ENCODE data around the gene NEUROD1.

Gene NEUROD1

DNA sequence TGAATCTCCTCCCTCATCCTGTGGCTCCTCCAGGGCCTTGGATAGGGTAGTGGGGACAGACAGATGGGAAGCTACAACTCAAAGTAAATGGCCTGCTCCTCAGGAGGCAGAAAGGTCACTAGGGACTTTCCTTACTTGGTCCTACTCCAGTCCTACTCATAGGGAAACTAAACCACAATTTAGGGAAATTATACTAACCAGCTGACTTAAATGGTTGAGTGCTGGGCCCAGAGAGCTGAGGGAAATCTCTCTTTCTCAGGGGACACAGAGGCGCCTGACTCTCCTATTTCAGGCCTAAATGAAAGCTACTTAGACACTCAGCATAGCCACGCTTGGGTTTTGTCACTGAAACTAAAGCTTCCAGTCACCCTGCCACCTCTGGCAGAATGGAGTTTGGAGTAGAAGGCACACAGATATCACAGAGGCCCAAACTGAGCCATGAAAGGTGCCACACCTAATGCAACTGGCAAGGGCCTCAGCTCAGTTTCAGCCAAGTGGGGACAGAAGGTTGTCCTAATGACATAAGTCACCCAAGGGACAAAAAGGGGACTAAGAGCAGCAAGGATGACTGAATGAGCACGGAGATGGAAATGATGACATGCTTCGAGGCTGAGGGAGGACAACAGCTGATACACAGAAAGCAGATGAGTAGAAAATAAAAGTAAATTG is 47.5 kb downstream of the NEUROD1 start:
- DNase-seq (ENCODE audit: low read depth): no peak

GRCh38 chr2:181628590-181629585 is 51.4 kb downstream of the NEUROD1 start:
- DNase-seq (ENCODE audit: low read depth): no peak

- DNase-seq (ENCODE audit: low read depth): no peak
Measured at GRCh38 chr2:181627545-181627944, 52.8 kb downstream of the NEUROD1 start.

DNA sequence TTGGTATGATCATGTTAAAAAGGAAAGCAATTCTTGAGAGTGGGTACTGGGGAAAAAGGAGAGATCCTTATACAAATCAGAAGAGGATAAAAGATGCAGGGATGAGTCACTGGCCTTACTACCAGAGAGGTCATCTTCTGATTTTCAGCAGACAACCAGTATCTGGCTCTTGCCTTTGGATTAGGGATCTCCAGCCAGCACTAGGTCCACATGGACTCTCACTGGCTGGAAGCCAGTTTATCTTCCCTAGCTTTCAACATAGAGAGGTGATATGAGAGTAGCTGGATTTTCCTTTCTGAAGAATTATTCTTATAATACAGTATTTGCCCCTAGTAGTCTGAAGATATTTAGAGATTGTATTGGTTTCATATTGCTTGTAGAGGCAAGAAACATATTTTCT is 53.6 kb downstream of the NEUROD1 start:
- DNase-seq (ENCODE audit: low read depth): no peak

Measured in activated T-helper 1 cell treated with Interleukin-2 at 50 U/mL for 16 hours (primary cell).